ENCODE measurements around the gene CHL1.

The CHL1 gene, protein sequence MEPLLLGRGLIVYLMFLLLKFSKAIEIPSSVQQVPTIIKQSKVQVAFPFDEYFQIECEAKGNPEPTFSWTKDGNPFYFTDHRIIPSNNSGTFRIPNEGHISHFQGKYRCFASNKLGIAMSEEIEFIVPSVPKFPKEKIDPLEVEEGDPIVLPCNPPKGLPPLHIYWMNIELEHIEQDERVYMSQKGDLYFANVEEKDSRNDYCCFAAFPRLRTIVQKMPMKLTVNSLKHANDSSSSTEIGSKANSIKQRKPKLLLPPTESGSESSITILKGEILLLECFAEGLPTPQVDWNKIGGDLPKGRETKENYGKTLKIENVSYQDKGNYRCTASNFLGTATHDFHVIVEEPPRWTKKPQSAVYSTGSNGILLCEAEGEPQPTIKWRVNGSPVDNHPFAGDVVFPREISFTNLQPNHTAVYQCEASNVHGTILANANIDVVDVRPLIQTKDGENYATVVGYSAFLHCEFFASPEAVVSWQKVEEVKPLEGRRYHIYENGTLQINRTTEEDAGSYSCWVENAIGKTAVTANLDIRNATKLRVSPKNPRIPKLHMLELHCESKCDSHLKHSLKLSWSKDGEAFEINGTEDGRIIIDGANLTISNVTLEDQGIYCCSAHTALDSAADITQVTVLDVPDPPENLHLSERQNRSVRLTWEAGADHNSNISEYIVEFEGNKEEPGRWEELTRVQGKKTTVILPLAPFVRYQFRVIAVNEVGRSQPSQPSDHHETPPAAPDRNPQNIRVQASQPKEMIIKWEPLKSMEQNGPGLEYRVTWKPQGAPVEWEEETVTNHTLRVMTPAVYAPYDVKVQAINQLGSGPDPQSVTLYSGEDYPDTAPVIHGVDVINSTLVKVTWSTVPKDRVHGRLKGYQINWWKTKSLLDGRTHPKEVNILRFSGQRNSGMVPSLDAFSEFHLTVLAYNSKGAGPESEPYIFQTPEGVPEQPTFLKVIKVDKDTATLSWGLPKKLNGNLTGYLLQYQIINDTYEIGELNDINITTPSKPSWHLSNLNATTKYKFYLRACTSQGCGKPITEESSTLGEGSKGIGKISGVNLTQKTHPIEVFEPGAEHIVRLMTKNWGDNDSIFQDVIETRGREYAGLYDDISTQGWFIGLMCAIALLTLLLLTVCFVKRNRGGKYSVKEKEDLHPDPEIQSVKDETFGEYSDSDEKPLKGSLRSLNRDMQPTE (N-terminal part only)

DNA sequence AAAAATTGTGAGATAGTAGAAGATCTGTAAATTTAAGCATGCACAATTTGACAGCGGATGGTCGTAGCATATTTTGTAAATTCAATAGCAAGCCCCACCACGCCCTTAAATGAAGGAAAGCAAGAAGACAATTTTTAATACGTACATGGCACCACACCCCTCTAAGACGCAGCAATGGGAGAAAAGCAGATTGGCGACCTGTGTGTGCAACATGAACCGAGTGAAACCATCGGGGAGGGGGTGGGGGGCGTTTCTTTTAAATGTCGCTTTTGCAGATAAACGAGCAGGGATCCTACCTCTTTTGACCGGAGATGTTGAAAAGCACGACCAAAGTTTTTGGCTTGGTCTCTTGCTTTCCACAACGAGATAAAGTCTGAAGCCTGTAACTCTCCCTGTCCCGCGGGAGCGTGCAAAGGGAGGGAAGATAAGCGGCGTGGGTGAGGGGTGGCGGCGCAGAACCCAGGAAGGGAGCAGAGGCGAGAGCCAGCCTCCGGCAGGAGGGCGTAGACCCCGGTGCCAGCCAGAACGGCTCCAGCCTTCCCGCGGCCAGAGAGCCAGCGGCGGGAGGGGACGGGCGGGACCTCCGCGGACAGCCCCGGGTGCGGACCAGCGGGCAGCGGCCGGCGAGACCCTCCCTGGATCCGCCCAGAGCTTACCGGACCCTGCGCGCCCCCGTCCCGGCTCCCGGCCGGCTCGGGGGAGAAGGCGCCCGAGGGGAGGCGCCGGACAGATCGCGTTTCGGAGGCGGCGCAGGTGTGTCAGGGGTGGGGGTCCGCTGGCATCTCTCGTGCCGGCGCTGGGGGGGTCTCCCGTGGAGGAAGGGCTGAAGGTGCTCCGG lies at the start of gene CHL1:
TSS of gene CHL1 (plus strand) at position 453 of the 838 bp plus-strand sequence. CDS start 123,014 bp downstream, outside the sequence.
- Histone ChIP-seq H3K27me3 (peaks cover 54% of the 10 kb centered on the region), H3K36me3 (no peaks in the 10 kb centered on the region), H3K4me3 (peak within 1 kb of the TSS; percentile 64), H3K9me3 (peaks cover 19% of the 10 kb centered on the region), H3K4me1 (peaks cover 12% of the 10 kb centered on the region), H3K9ac (no peak within 1 kb of the TSS), H4K20me1 (no peaks in the 10 kb centered on the region; the same call in 1 of the 2 replicates), H3K4me2 (peak within 1 kb of the TSS; percentile 82), H3K27ac (no peak within 1 kb of the TSS)
- no peak for TF ChIP-seq Cebpa-rat (IDR thresholded peaks at IDR 0.05)

DNA sequence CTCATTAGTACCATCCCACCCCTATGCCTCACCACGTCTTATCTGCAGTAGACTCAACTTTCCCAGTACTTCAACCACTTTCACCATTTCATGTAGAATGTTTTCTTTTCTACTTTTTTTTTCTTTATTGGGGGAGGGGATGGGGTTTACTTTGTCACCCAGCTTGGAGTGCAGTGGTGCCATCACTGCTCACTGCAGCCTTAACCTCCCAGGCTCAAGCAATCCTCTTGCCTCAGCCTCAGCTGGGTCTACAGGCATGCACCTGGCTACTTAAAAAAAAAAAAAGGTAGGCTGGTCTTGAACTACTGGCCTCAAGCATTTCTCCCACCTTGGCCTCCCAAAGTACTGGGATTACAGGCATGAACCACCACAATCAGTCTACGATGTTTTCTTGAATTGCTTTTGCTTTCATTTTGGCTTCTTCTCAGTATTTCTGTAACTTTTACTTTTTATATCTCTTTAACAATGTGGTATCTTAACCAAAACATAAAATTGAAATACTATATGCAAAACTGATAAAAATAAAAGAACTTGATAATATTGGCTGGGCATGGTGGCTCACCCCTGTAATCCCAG lies 44.9 kb upstream of the CHL1 start:
- no peak overlapping the region for H3K4me3 ChIP-seq
- no peaks in the 10 kb centered on the region for H3K4me1 ChIP-seq
- TF ChIP-seq Cebpa-rat (IDR thresholded peaks at IDR 0.05) = no peak
- no peak overlapping the region for H3K27ac ChIP-seq
- no peaks in the 10 kb centered on the region for H3K36me3 ChIP-seq
- no peak overlapping the region for H3K4me2 ChIP-seq
- no peaks in the 10 kb centered on the region for H4K20me1 ChIP-seq
- H3K9ac ChIP-seq = no peak overlapping the region
- no peaks in the 10 kb centered on the region for H3K27me3 ChIP-seq
- H3K9me3 ChIP-seq = no peaks in the 10 kb centered on the region

DNA sequence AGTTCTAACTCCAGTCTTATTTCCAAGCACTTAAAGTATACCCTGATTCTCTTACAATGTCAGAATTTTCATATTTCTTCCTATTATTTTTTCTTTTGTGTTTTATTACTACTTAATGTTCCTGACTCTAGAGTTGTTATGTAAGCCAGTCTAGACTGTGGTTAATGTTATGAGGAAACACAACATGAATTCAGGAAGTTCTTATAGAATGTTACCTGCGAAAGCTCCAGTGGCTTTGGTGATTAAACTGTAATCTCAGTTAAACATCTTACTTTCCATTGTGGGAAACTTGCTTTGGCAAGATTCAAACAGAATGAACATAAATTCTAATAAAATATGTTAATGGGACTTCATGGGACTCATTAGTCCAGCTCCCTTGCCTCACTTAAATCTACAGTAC lies 36.6 kb upstream of the CHL1 start:
- no peak overlapping the region for H3K27ac ChIP-seq
- no peaks in the 10 kb centered on the region for H3K36me3 ChIP-seq
- TF ChIP-seq Cebpa-rat (IDR thresholded peaks at IDR 0.05) = no peak
- no peak overlapping the region for H3K4me3 ChIP-seq
- H4K20me1 ChIP-seq = no peaks in the 10 kb centered on the region
- no peak overlapping the region for H3K4me2 ChIP-seq
- H3K4me1 ChIP-seq = no peaks in the 10 kb centered on the region
- H3K9ac ChIP-seq = no peak overlapping the region
- H3K27me3 ChIP-seq = no peaks in the 10 kb centered on the region
- H3K9me3 ChIP-seq = no peaks in the 10 kb centered on the region

GRCh38 chr3:166071-166470 lies 30.5 kb upstream of the CHL1 start:
- Histone ChIP-seq H3K36me3 (no peaks in the 10 kb centered on the region), H3K4me3 (no peak overlapping the region), H3K4me1 (no peaks in the 10 kb centered on the region), H3K27me3 (no peaks in the 10 kb centered on the region), H3K27ac (no peak overlapping the region), H3K9me3 (no peaks in the 10 kb centered on the region), H4K20me1 (no peaks in the 10 kb centered on the region), H3K9ac (no peak overlapping the region), H3K4me2 (no peak overlapping the region)
- TF ChIP-seq Cebpa-rat (IDR thresholded peaks at IDR 0.05) = no peak

- Histone ChIP-seq H3K9me3 (no peaks in the 10 kb centered on the region), H3K27me3 (no peaks in the 10 kb centered on the region), H3K4me1 (no peaks in the 10 kb centered on the region), H4K20me1 (no peaks in the 10 kb centered on the region), H3K36me3 (no peaks in the 10 kb centered on the region), H3K27ac (no peak overlapping the region), H3K4me2 (no peak overlapping the region), H3K4me3 (no peak overlapping the region), H3K9ac (no peak overlapping the region)
- no peak for TF ChIP-seq Cebpa-rat (IDR thresholded peaks at IDR 0.05)
Observed at GRCh38 chr3:166799-167198, 29.8 kb upstream of the CHL1 start.

- no peak for TF ChIP-seq Cebpa-rat (IDR thresholded peaks at IDR 0.05)
- H3K27me3 ChIP-seq = no peaks in the 10 kb centered on the region
- no peak overlapping the region for H3K9ac ChIP-seq
- H3K4me1 ChIP-seq = no peaks in the 10 kb centered on the region
- no peaks in the 10 kb centered on the region for H3K9me3 ChIP-seq
- H3K4me2 ChIP-seq = no peak overlapping the region
- H3K27ac ChIP-seq = no peak overlapping the region
- no peaks in the 10 kb centered on the region for H3K36me3 ChIP-seq
- H4K20me1 ChIP-seq = no peaks in the 10 kb centered on the region
- H3K4me3 ChIP-seq = no peak overlapping the region
Observed at GRCh38 chr3:173886-174285, 22.7 kb upstream of the CHL1 start.

DNA sequence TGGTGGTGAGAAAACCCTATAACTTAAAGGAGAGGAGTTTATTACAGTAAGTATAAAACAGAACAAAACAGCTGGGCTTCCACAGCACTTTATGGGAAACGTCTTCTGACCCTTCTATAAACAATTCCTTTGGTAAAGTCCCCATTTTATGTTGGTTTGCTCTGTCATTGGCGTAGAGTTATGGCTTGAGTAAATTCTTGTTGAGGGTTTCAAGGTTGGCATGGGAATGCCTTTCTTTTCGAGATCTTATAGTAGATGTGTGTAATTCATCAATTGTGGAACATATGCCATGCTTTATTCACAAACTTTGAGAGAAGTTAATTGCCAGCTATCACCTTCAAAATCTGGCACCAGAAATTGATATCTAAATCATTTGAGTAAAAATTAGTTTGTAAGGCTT lies 11.6 kb upstream of the CHL1 start:
- H3K9me3 ChIP-seq = no peaks in the 10 kb centered on the region
- H3K27ac ChIP-seq = no peak overlapping the region
- no peak for TF ChIP-seq Cebpa-rat (IDR thresholded peaks at IDR 0.05)
- no peaks in the 10 kb centered on the region for H3K4me1 ChIP-seq
- no peak overlapping the region for H3K4me3 ChIP-seq
- H3K36me3 ChIP-seq = no peaks in the 10 kb centered on the region
- H3K4me2 ChIP-seq = no peak overlapping the region
- H4K20me1 ChIP-seq = no peaks in the 10 kb centered on the region
- H3K9ac ChIP-seq = no peak overlapping the region
- H3K27me3 ChIP-seq = no peaks in the 10 kb centered on the region

DNA sequence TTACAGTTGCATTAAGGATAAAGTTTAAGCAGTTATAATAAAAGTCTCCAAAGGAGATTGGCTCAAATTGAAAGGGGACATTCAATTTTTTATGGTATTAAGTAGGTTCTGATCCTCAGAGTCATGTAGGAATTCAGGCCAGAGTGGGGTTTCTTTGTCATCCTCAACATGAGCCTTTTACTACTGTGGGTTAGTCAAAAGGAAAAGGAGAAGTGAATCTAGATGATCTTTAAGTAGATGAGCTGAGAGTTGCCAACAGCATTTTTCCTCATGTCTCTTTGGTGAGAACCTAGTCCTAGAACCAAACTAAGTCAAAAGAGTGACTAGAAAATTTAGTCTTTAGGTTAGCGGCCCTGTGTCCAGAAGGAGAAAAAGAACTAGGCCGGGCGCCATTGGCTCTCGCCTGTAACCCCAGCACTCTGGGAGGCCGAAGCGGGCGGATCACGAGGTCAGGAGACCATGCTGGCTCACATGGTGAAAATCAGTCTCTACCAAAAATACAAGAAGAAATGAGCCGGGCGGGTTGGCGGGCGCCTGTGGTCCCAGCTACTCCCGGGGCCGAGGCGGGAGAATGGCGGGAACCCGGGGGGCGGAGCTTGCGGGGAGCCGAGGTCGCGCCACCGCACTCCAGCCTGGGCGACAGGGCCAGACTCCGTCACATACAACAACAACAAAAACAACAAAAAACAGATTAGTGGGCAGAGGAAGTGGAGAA lies 4.2 kb upstream of the CHL1 start:
- H3K27me3 ChIP-seq = peaks cover 34% of the 10 kb centered on the region
- no peak overlapping the region for H3K4me3 ChIP-seq
- no peaks in the 10 kb centered on the region for H3K36me3 ChIP-seq
- no peak overlapping the region for H3K27ac ChIP-seq
- H3K4me1 ChIP-seq = peaks cover 11% of the 10 kb centered on the region
- peaks cover 8% of the 10 kb centered on the region for H3K9me3 ChIP-seq
- no peaks in the 10 kb centered on the region; the same call in 1 of the 2 replicates for H4K20me1 ChIP-seq
- no peak overlapping the region for H3K9ac ChIP-seq
- TF ChIP-seq Cebpa-rat (IDR thresholded peaks at IDR 0.05) = no peak
- H3K4me2 ChIP-seq = no peak overlapping the region

Data from BLaER1 (cell line).